ENCODE results near the gene LYRM1. TPM values are rescaled to one million over a fixed set of nuclear protein-coding genes. Genes with fewer than 3 reads are reported as not detected.

LYRM1 gene
- total RNA-seq, 1 donor from 2014 or later = 37.7 TPM

GRCh38 chr16:20868890-20869289 is 31.7 kb upstream of the LYRM1 start:
- peak; percentile 92 for DNase-seq (ENCODE audit: low spot score)
- intact Hi-C loops (cut with DNase I) = loop anchor here (5.0 kb wide), 1 partner anchor 33 kb away; the partner anchor contains the start of genes DCUN1D3 and LYRM1

GRCh38 chr16:20870122-20870820 is 30.3 kb upstream of the LYRM1 start:
- DNase-seq (ENCODE audit: low spot score) = no peak
- intact Hi-C loops (cut with DNase I) = no loop called here

- intact Hi-C loops (cut with DNase I) = no loop called here
- no peak for DNase-seq (ENCODE audit: low spot score)
These were observed 29.3 kb upstream of the LYRM1 start for GRCh38 chr16:20871258-20871657.

GRCh38 chr16:20871941-20872815 is 28.4 kb upstream of the LYRM1 start:
- intact Hi-C loops (cut with DNase I) = no loop called here
- no peak for DNase-seq (ENCODE audit: low spot score)

- DNase-seq (ENCODE audit: low spot score) = no peak
- intact Hi-C loops (cut with DNase I) = no loop called here
These were observed 27.2 kb upstream of the LYRM1 start for GRCh38 chr16:20873331-20873730.

- no peak for DNase-seq (ENCODE audit: low spot score)
- intact Hi-C loops (cut with DNase I) = no loop called here
These were observed 26.4 kb upstream of the LYRM1 start for GRCh38 chr16:20874088-20874581.

GRCh38 chr16:20875355-20875650 is 25.3 kb upstream of the LYRM1 start:
- intact Hi-C loops (cut with DNase I) = no loop called here

GRCh38 chr16:20878682-20879147 is 21.9 kb upstream of the LYRM1 start:
- intact Hi-C loops (cut with DNase I) = no loop called here

More at GRCh38 chr16:20875355-20875650, 25.3 kb upstream of the LYRM1 start:
- no peak for DNase-seq (ENCODE audit: low spot score)

GRCh38 chr16:20879175-20880040 is 21.2 kb upstream of the LYRM1 start:
- intact Hi-C loops (cut with DNase I) = no loop called here

More at GRCh38 chr16:20878682-20879147, 21.9 kb upstream of the LYRM1 start:
- DNase-seq (ENCODE audit: low spot score) = peak; percentile 43

GRCh38 chr16:20880867-20881502 is 19.6 kb upstream of the LYRM1 start:
- DNase-seq (ENCODE audit: low spot score) = no peak
- intact Hi-C loops (cut with DNase I) = no loop called here

More at GRCh38 chr16:20879175-20880040, 21.2 kb upstream of the LYRM1 start:
- DNase-seq (ENCODE audit: low spot score) = no peak

- DNase-seq (ENCODE audit: low spot score) = no peak
- intact Hi-C loops (cut with DNase I) = no loop called here
These were observed 19.1 kb upstream of the LYRM1 start for GRCh38 chr16:20881503-20881878.

- intact Hi-C loops (cut with DNase I) = no loop called here
- no peak for DNase-seq (ENCODE audit: low spot score)
These were observed 16.9 kb upstream of the LYRM1 start for GRCh38 chr16:20883554-20884239.

- DNase-seq (ENCODE audit: low spot score) = no peak
- intact Hi-C loops (cut with DNase I) = no loop called here
These were observed 16.4 kb upstream of the LYRM1 start for GRCh38 chr16:20884240-20884556.

- DNase-seq (ENCODE audit: low spot score) = no peak
- intact Hi-C loops (cut with DNase I) = no loop called here
These were observed 14.3 kb upstream of the LYRM1 start for GRCh38 chr16:20886320-20886719.

GRCh38 chr16:20887207-20887606 is 13.4 kb upstream of the LYRM1 start:
- intact Hi-C loops (cut with DNase I) = no loop called here
- no peak for DNase-seq (ENCODE audit: low spot score)

- no peak for DNase-seq (ENCODE audit: low spot score)
- intact Hi-C loops (cut with DNase I) = loop anchor here (10.0 kb wide), 1 partner anchor 145 kb away; the partner anchor contains the start of gene THUMPD1
These were observed 10.8 kb upstream of the LYRM1 start for GRCh38 chr16:20889625-20890275.

- intact Hi-C loops (cut with DNase I) = loop anchor here (10.0 kb wide), 1 partner anchor 150 kb away; the partner anchor contains the start of gene THUMPD1
- no peak for DNase-seq (ENCODE audit: low spot score)
These were observed 6.2 kb upstream of the LYRM1 start for GRCh38 chr16:20894388-20894787.

- DNase-seq (ENCODE audit: low spot score) = no peak
- intact Hi-C loops (cut with DNase I) = loop anchor here (10.0 kb wide), 1 partner anchor 153 kb away; the partner anchor contains the start of gene THUMPD1
These were observed 3.2 kb upstream of the LYRM1 start for GRCh38 chr16:20897253-20897897.

Data from cardiac septum (tissue), 1 donor.